Retina (tissue), 1 donor: ENCODE results near the gene GARS1.
"Not testable (repeated sequence)": the region's sequence is repeated elsewhere in the genome, so short reads cannot be mapped to it uniquely, and the experiment has no call there.

Source experiments
- DNase-seq: peaks from one replicate; pipeline ENCODE4 v3.0.0-alpha.2; 2016

The GARS1 gene

GRCh38 chr7:30583181-30583580 is 11.5 kb upstream of the GARS1 start:
- DNase-seq, result no peak

GRCh38 chr7:30584415-30584814 is 10.3 kb upstream of the GARS1 start:
- no peak for DNase-seq

DNA sequence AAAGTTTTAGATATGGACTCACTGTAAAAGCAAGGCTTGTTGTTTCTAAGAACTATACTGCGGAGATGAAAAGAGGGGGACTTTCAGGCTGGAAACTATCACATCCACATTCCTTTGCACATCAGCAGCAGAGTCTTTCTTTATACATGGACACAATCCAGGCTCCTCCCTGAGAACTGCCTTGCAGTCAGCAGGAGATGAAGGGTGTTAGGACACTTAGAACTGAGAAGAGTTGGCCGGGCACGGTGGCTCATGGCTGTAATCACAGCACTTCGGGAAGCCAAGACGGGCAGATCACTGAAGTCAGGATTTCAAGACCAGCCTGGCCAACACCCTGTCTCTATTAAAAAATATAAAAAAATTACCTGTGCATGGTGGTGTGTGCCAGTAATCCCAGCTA is 9.7 kb upstream of the GARS1 start:
- DNase-seq, result no peak

GRCh38 chr7:30585675-30586074 is 9.0 kb upstream of the GARS1 start:
- DNase-seq, result no peak

GRCh38 chr7:30587547-30587946 is 7.1 kb upstream of the GARS1 start:
- not testable (repeated sequence) for DNase-seq

DNA sequence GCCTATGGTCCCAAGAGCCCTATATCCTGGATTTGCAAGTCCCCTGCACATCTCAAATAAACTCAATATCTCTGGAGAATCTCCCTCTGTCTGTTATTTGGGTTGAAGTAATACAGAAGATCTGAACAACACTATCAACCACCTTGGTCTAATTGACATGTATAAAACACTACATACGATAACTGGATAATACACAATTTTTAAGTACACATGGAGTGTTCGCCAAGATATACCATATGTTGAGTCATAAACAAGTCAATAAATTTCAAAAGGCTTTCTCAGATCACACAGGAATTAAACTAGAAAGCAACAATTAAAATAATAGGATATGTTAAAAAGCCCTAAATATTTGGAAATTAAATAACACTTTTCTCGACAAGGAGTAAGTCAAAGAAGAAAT is 5.6 kb upstream of the GARS1 start:
- DNase-seq, result no peak

- no peak for DNase-seq
Measured at GRCh38 chr7:30594048-30594539, 584 bp upstream of the GARS1 start.

DNA sequence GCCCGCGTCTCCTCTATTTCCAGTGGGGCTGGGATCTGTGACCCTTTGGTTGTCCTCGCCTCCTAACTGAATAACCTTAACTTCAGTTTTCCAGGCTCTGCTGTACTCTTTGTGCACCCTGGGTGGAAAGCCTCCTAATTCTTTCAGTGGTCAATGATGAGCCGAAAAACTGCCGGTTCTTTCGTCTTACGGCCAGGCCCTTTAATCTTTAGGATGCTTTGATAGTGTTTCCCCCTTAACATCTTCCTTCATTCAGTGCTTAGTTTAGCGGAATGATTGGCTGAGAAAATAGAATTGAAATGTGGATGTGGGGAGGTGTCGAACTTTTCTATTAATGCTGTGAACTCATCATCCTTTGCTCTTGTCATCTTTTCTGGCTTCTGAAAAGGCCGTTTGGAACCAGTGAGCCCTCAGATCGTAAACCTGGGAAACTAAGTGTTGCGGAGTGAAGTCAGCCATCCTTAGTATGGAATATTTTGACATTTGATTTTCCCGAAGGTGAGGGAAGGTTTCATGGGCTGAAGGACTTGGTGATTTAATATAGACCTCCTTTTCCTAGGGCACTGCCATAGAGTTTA is 847 bp downstream of the GARS1 start:
- DNase-seq, result no peak

GRCh38 chr7:30596014-30596641 is 1.4 kb downstream of the GARS1 start:
- peak; percentile 31 for DNase-seq

- DNase-seq, result no peak
Measured at GRCh38 chr7:30596721-30597120, 2.0 kb downstream of the GARS1 start.

DNA sequence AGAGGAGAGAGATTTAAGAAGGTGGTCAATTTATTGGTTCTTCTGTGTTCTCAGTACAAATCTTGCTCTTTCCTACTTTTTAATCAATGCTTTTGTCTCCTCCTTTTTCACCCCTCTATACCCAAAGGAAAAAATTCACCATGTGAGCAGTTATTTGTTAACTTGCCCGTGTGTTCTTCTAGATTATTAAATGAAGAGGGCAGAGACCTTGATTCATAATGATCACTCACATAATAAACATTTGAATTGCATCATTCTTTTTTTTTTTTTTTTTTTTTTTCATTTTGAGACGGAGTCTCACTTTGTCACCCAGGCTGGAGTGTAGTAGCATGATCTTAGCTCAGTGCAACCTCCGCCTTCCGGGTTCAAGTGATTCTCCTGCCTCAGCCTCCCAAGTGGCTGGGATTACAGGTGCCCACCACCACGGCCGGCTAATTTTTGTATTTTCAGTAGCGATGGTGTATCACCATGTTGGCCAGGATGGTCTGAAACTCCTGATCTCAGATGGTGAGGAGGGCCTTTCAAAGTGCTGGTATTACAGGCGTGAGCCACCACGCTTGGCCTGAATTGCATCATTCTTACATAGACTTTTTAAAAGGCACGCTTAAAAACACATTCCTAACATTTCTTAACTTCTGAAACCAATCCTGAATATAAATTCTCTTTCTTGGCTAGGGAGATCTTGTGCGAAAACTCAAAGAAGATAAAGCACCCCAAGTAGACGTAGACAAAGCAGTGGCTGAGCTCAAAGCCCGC is 3.6 kb downstream of the GARS1 start:
- no peak for DNase-seq

DNA sequence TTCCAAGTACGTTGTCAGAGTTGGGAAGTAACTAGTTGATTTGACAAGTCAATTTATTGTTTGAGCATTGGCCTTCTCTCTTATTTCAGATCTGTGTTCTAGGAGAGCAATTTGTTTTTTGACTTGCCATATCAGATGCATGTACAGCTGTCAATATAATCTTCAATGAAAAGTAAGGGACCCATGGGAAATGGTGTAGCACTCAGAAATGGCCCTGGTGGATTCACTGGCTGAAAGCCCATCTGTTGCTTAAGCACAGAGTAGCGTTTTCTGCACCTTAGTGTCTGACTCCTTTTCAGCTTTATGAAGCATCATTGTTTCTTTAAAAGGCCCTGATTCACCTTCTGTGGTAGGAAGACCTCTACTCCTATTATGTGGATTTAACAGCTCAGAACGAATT is 10.2 kb downstream of the GARS1 start:
- no peak for DNase-seq

DNA sequence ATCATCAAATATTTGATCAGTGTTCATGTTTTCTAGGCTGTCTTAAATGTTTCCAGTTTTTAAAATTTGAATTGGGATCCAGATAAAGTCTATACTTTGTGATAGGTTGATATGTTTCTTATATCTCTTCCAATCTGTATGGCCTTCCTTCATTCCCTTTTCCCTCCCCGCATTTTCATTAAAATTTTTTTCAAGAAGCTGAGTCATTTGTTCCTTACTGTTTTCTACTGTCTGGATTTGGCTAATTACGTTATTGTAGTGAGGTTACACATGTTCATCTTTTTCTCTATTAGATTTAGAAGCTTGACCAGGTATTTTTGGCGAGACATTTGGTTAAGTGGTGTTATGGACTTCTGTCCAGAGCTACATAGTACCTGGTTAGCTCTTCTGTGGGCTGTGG is 11.2 kb downstream of the GARS1 start:
- no peak for DNase-seq

GRCh38 chr7:30612658-30613265 is 18.1 kb downstream of the GARS1 start:
- no peak for DNase-seq

GRCh38 chr7:30613366-30614325 is 19.0 kb downstream of the GARS1 start:
- no peak for DNase-seq

- no peak for DNase-seq
Measured at GRCh38 chr7:30616318-30616717, 21.6 kb downstream of the GARS1 start.

- DNase-seq, result no peak
Measured at GRCh38 chr7:30617359-30617758, 22.7 kb downstream of the GARS1 start.

DNA sequence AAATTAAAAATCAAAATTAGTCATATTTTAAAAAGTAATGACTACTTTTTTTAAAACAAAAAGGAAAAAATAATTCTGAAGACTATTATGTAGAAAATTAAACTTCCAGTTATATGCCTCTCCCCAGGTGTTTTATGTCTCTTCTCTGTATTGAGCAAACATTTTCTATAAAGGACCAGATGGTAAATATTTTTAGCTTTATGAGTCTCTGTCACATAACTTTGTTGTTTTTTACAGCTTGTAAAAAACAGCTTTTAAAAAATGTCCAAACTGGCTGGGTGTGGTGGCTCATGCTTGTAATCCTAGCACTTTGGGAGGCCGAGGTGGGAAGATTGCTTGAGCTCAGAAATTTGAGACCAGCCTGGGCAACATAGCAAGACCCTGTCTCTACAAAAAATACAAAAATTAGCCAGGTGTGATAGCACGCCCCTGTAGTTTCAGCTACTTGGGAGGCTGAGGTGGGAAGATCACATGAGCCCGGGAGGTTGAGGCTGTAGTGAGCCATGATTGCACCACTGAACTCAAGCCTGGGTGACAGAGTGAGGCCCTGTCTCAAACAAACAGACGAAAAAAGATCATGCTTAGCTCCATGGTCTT is 23.5 kb downstream of the GARS1 start:
- DNase-seq, result no peak

- DNase-seq, result no peak
Measured at GRCh38 chr7:30618961-30619360, 24.3 kb downstream of the GARS1 start.

DNA sequence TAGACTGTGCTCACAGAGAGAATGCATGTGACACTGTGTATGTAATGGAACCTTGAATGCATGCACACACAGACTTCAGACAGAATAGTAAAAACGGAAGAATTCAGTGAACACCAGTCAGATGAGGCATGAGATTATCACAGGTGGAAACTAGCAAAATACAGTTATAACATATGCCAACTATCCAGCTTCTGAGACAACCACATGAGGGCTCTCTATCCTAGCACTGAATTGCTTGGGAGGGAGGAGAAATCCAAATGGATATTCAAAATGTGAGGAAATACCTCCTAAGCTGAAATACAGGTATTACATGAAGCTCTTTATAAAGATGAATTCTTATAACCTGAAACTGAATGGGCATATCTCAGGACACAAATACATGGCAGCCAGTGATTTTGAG is 30.6 kb downstream of the GARS1 start:
- DNase-seq, result no peak

GRCh38 chr7:30627026-30627425 is 32.3 kb downstream of the GARS1 start:
- DNase-seq, result no peak

GRCh38 chr7:30630986-30631385 is 36.3 kb downstream of the GARS1 start:
- no peak for DNase-seq
